Stimulated activated CD4-positive, alpha-beta T cell treated with anti-CD3 and anti-CD28 coated beads, Interleukin-15, amount 100 ng/mL, for 24 hours (primary cell): Measurements from ENCODE around the gene AADAC.
"Not testable (repeated sequence)": the region's sequence is repeated elsewhere in the genome, so short reads cannot be mapped to it uniquely, and the experiment has no call there.

Experiments used
- DNase-seq: peaks from one replicate; pipeline ENCODE4 v3.0.0-alpha.2; 2020

AADAC gene

DNA sequence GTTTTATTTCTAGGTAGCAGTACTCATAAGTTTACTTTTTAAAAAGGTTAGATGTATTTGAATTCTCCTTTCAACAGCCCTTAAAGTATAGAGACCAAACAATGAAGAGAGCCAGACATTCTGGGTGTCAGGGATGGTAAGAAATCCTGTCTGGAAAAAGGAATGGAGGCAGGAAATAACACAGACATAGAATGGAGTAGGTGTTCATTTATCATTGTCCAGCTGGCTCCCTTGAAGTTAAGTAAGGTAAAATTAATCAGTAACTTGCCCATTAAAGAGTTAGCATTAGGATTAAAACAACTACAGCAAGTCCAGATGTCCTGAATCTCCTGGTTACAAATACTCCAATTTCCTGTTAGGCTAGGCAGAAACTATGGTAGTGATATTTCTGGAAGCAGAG lies 46.0 kb downstream of the AADAC start:
- no peak for DNase-seq

DNA sequence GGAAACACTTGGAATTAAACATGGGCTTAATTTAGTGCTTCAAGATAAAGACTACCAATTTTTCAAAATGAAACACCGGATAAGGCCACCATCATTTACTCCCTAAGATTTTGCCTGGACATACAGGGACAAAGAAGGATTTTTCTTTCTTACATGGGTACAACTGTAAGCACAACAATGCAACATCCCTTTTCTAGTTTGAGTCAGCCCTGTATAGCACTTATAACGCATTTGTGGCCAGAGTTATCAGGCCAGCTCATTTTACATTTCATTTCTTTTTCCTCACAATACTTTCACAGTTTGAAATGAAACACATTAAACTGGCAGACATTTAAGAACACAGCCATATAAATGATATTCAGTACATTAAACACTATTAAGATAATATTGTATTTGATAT lies 49.7 kb downstream of the AADAC start:
- DNase-seq: no peak

GRCh38 chr3:151864423-151865101 lies 50.6 kb downstream of the AADAC start:
- DNase-seq: no peak

GRCh38 chr3:151866711-151867410 lies 52.9 kb downstream of the AADAC start:
- no peak for DNase-seq

DNA sequence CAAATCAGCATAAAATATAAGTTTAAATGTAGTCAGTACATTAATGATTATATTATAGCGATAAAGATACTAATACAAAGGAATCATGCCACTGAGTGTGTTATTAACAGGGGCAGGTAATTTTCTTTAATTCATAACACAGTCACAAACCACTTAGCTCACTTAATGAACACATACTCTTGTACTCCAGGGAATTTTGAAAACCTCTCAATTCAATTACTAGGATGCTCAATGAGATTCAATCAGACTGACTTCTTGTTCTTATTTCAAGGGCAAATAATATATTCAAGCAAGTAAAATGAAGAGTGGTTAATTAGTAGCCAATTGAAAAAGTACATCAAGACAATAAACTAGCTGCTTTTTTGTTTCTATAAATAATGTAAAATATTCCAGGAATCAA lies 53.8 kb downstream of the AADAC start:
- DNase-seq: no peak

GRCh38 chr3:151869181-151869580 lies 55.3 kb downstream of the AADAC start:
- no peak for DNase-seq

- no peak for DNase-seq
Observed at GRCh38 chr3:151871639-151872468, 57.9 kb downstream of the AADAC start.

DNA sequence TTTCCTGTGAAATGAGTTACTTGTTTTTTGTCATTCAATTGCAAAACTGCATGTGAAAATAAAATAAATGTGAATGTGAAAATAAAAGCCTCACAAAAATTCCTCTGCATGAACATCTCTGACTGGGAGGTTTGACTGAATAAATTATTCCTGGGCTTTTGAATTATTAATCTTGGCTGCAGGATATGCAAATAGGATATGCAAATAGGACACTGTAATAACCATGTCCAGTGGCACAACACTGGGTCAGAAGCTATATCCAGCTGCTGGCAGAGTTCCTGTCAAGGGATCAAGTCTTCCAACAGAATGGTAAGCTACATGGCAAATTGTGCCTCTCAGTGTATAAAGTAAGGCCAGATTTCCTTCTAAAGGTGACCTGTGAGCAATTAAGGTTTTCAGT lies 59.5 kb downstream of the AADAC start, which contains the start of gene SUCNR1:
Gene SUCNR1 (plus strand): TSS at position 246 of the 400 bp plus-strand sequence. CDS start 6,250 bp downstream, outside the sequence.
- no peak for DNase-seq

- DNase-seq: not testable (repeated sequence)
Observed at GRCh38 chr3:151874079-151874478, 60.2 kb downstream of the AADAC start.

DNA sequence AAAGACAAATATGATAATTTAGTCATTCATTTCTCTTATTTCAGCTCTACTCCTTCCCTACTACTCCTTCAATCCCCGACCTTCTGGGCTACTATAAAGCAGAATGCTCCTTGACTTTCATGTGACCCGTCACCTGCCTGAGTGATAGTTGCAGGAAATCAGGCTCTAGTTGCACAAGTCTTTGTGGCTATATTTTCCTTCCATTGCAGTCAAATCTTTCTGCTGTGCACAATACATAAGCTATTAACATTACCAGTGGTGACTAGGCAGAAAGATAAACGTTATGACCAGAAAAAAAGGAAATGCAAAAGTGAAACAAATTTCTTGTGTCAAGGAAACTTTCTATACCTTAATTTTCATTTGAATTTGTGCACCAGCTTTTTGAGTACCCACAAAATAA lies 61.8 kb downstream of the AADAC start:
- no peak for DNase-seq

DNA sequence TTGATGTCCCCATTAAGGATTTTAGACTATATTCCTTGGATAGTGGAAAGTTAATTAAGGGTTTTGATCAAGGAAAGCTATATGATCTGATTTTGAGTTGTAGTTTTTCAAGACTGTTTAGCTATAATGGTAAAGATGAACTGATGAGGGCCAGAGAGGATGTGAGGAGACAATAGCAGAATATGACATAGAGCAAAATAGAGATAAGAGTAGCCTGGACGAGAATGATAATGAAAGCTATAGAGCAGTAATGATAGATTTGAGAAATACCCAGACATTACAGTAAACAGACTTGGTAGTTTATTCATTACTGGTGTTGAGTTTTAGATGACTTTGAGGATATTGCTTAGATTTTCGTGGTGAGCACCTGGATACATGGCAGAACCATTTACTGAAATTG lies 63.4 kb downstream of the AADAC start:
- no peak for DNase-seq
